ENCODE results near the gene SOX5.

DNA sequence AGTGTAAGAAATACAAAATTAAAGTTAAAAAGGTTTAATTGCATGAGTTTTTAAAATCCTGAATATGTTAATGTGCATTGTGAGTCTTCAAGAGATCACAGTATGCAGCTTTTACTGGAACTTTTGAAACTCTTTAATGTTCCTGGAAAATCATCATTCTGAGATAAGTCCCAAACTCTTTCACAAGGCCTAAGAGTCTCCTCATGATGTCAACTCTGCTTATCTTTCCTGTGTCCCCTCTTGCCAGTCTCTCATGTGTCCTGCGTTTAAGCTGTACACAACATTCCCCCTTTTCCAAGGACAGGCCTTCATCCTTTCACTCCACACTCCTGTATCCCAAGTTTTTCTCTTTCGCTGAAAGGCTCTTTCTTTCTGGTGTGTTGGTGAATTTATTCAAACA, 380.1 kb downstream of the SOX5 start:
- TF ChIP-seq TCF12 (IDR thresholded peaks at IDR 0.05; ENCODE audit: low read depth, low read length) (no peak), CTCF (IDR thresholded peaks at IDR 0.05; ENCODE audit: control extremely low read depth in 1 of 3, insufficient read depth in 1 of 3, low read depth in 1 of 3, low read length in 3 of 3) (no peak), CREB1 (IDR thresholded peaks at IDR 0.05) (no peak), NRF1 (IDR thresholded peaks at IDR 0.05; ENCODE audit: low read depth, low read length) (no peak), POLR2AphosphoS5 (IDR thresholded peaks at IDR 0.05; ENCODE audit: low read depth, low read length) (no peak), EP300 (IDR thresholded peaks at IDR 0.05; ENCODE audit: borderline replicate concordance in 1 of 2, low read depth in 2 of 2, low read length in 2 of 2) (no peak), GABPA (IDR thresholded peaks at IDR 0.05; ENCODE audit: borderline replicate concordance, insufficient read depth, low read length) (no peak), JUND (IDR thresholded peaks at IDR 0.05; ENCODE audit: low read length) (no peak)
- TF ChIP-seq, protein P1, sequence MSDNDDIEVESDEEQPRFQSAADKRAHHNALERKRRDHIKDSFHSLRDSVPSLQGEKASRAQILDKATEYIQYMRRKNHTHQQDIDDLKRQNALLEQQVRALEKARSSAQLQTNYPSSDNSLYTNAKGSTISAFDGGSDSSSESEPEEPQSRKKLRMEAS (IDR thresholded peaks at IDR 0.05) = no peak
